Stimulated activated CD4-positive, alpha-beta T cell treated with anti-CD3 and anti-CD28 coated beads, Interleukin-1b, Interleukin-23, amount 100 ng/mL, for 24 hours (primary cell): ENCODE measurements around the gene ITGAV.

Experiments used
- DNase-seq, 4 experiments: peaks; one replicate each; pipeline ENCODE4 v3.0.0-alpha.2; 2020; ENCODE audit warnings: low read depth in 4 of 4, low spot score in 1 of 4

Gene ITGAV

DNA sequence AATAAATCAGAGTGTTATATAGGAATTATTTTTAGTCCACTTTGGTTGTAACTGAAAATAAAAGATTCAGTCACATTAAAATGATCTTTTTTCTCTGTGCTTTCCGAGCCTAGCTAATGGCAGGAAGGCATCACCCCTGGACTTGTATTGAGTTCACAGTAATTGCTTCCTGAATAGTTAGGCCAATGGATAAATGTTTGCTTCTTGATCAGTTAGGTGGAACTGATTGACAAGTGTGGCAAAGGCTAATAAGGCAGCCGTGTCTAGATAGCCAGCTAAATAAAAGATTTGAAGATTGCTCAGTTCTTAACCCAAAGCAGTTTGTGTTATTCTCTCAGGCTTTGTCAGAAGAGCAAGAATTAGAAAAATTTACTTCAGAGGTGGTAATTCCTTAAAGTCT lies 124.8 kb downstream of the ITGAV start:
- DNase-seq, result no peak

GRCh38 chr2:186716004-186716403 lies 126.1 kb downstream of the ITGAV start:
- DNase-seq, result no peak

DNA sequence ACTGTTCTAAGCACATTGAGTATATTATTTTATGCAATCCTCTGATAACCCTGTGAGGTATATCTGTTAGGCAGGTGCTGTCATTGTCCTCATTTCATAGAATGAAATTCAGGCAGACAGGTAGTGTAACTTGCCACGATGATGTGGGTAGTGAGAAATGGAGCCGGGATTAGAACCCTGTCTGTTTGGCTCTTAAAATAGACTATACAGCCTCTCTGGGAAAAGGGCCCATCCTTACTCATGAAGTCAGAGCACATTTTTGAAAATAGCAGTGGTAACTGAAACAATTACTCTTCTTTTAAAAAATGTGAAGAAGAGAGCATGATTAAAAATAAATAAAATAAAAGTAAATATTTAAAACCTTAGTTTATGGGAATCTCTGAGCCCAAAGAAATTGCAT lies 127.0 kb downstream of the ITGAV start:
- no peak for DNase-seq

- DNase-seq, result no peak
These were observed 127.6 kb downstream of the ITGAV start for GRCh38 chr2:186717320-186718007.

- no peak for DNase-seq
These were observed 128.3 kb downstream of the ITGAV start for GRCh38 chr2:186718122-186718521.

- DNase-seq, result no peak
These were observed 129.0 kb downstream of the ITGAV start for GRCh38 chr2:186718903-186719302.

GRCh38 chr2:186721956-186722355 lies 132.1 kb downstream of the ITGAV start:
- DNase-seq, result no peak

DNA sequence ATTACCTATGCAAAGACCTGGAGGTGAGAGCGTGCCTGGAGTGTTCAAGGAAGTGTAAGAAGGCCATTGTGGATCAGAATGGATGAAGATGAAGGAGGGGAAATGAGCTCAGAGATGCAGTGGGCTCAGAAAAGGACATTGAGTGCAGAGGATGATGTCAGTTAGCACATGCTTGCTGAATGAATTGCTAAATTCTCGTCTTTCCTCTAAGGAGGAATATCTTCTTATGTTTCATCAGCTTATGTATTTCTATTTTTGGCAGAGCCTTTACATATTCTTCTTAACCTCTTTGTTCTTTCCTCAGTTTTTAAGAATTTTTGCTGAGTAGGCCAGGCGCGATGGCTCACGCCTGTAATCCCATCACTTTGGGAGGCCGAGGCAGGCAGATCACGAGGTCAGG lies 134.9 kb downstream of the ITGAV start:
- no peak for DNase-seq

DNA sequence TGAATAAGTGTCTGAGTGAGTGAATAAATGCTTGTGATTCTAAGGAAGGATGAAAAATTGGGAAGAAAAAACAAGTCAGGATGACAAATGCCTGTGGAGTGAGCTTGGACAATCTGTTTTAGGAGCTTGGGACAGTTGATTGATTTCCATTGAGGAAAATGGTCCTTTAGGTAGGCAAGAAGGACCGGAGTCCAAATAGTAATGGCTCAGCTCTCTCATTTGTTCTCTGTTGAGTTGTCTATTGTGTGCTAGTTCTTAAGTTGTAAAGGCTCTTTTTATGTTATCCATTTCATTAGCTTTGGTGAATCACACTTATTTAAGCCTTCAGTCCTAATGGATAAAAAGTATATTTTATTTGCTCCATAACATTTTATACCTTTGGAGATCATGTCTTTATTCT lies 135.9 kb downstream of the ITGAV start:
- no peak for DNase-seq

DNA sequence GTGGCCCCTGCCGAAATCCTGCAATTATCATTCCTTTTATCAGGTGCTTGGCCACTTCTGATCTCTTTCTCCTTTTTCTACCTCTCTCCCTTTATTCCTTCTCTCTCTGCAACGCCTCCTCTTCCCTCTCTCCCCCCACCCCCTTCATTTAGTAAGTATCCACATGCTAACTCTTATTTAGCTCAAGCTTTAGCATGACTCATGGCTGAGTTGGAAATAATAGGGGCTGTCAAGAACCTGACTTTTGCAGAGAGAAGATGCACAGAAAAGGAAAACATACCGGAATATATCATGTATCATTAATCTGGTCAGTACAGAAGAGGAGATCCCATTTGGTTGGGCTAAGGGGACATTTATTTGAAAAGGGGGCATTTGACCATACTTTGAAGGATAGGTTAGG lies 137.1 kb downstream of the ITGAV start:
- no peak for DNase-seq

DNA sequence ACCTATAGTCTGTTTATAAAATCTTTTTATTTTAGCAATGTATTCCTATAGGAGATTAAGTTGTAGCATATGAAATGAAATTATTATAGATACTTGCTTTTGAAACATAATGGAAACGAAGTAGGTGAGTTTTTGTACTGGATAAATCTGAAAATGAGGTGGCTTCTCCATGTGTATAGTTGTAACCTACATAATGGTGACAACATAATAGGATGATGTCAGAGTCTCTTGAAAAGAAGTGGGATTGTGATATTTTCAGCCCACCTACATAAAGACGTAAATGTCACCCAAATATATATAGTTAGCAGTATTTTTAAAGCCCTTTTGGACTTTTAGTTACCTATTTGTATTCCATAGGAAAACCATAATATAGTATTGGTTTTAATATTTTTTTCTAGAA lies 138.8 kb downstream of the ITGAV start:
- no peak for DNase-seq
